CD4-positive, alpha-beta T cell (primary cell): ENCODE results near the gene SLC11A2. TPM values are rescaled to one million over a fixed set of nuclear protein-coding genes. Genes with fewer than 3 reads are reported as not detected.

Experiments
- ATAC-seq: fragments of 200-7000 bp; cut with Tn5 transposase; one replicate; pipeline ENCODE4 v1.10.0; 2022; ENCODE audit warnings: mild to moderate bottlenecking; ENCODE audit not compliant: poor library complexity
- CTCF ChIA-PET: fragments of 350-600 bp; sonication (Branson Sonifier 250); formaldehyde crosslinking; loops from one replicate; lab custom pipeline; 2021; ENCODE audit warnings: antibody characterized with exemption, inconsistent platforms; lab: Charles Lee
- POLR2A ChIA-PET: fragments of 350-600 bp; sonication (Branson Sonifier 250); formaldehyde crosslinking; loops from one replicate; lab custom pipeline; 2021; ENCODE audit warnings: antibody characterized with exemption, inconsistent platforms; lab: Charles Lee
- DNase-seq, 14 experiments: peaks; one replicate each; pipeline ENCODE4 v3.0.0-alpha.2; 2013 to 2020; ENCODE audit warnings: mixed read lengths in 2 of 14
- H3K27ac ChIP-seq, 2 donors: one replicate each; pipeline versions ENCODE4 v1.5.1 to v1.7.0; 2013; ENCODE audit warnings: low read length in 2 of 2, low read depth in 1 of 2, mild to moderate bottlenecking in 1 of 2
- H3K27me3 ChIP-seq, 2 experiments: 1 replicate in 1 of 2; 2 replicates in 1 of 2; pipeline versions ENCODE4 v1.6.1 to v1.7.0; 2013; ENCODE audit warnings: low read length in 2 of 2, control low read depth in 1 of 2, mild to moderate bottlenecking in 1 of 2, moderate library complexity in 1 of 2; ENCODE audit not compliant: insufficient read depth in 2 of 2, control insufficient read depth in 1 of 2
- H3K36me3 ChIP-seq: one replicate; pipeline ENCODE4 v1.6.1; 2013; ENCODE audit warnings: low read length, control low read depth; ENCODE audit not compliant: insufficient read depth
- H3K4me1 ChIP-seq: one replicate; pipeline ENCODE4 v1.6.1; 2013; ENCODE audit warnings: low read length, control low read depth; ENCODE audit not compliant: insufficient read depth
- H3K4me3 ChIP-seq: one replicate; pipeline ENCODE4 v1.5.1; 2013; ENCODE audit warnings: mild to moderate bottlenecking, low read length, moderate library complexity
- H3K9me3 ChIP-seq, 2 experiments: 1 replicate in 1 of 2; 2 replicates in 1 of 2; pipeline versions ENCODE4 v1.6.1 to v1.7.0; 2013; ENCODE audit warnings: low read length in 2 of 2, mild to moderate bottlenecking in 2 of 2, control low read depth in 1 of 2, moderate library complexity in 1 of 2; ENCODE audit not compliant: control insufficient read depth in 1 of 2, insufficient read depth in 1 of 2
- H3K27ac Mint-ChIP-seq: one replicate; pipeline ENCODE4 v1.8.0; 2020; ENCODE audit warnings: mixed read lengths
- H3K27me3 Mint-ChIP-seq: one replicate; pipeline ENCODE4 v1.8.0; 2021; ENCODE audit warnings: mixed read lengths
- H3K36me3 Mint-ChIP-seq: one replicate; pipeline ENCODE4 v1.8.0; 2021; ENCODE audit warnings: low read depth, mixed read lengths
- H3K4me1 Mint-ChIP-seq: one replicate; pipeline ENCODE4 v1.8.0; 2021; ENCODE audit warnings: low read depth, mixed read lengths
- H3K4me3 Mint-ChIP-seq: one replicate; pipeline ENCODE4 v1.8.0; 2020; ENCODE audit warnings: mild to moderate bottlenecking, mixed read lengths
- H3K9me3 Mint-ChIP-seq: one replicate; pipeline ENCODE4 v1.8.0; 2020; ENCODE audit warnings: mixed read lengths
- intact Hi-C, 2 experiments: fragments of 100-400 bp; cut with DNase I in 1 of 2; cut with micrococcal nuclease in 1 of 2; formaldehyde crosslinking; loops; one replicate each; pipeline versions ENCODE4 v1.15.1 to v1.9.0; 2023 to 2025; cut with DNase I, micrococcal nuclease
- total RNA-seq, 174 experiments: library from RNA in 2 of 174; stranded (reverse) in 2 of 174; gene quantifications; one replicate each; pipeline ENCODE4 v1.2.3 and lab custom pipeline; 2021 to 2026
- TF ChIP-seq, protein P1 (sequence below): fragments of 200-600 bp; IDR thresholded peaks from one replicate; pipeline ENCODE4 v1.8.0; 2022; ENCODE audit warnings: antibody characterized with exemption, mild to moderate bottlenecking

SLC11A2 gene
- total RNA-seq, 2 experiments from 2014 or later = 43.6 to 47.7 TPM

DNA sequence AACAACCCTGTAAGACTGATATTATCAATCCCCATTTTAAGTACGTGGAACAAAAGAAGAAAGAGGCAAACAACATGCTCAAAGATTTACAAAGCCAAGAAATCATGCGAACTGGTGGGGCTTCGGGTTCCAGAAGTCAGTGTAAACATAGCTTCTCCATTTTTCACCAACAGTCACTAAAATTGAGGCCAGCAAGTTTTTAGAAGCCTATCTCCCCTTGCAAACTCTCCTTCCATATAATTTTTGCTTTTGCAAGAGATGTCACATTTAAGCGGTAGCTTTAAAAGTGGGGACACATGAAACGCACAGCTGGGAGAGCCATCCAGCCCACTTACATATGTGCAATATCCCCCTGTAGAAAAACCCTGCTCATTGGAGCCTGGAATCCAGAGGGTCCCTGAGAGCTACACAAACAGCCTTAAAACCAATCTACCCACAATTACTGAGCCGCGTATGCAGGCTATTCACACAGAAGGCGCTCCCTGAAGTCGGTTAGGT lies 797 bp downstream of the SLC11A2 start:
- DNase-seq = peak in 1 of 14 experiments; percentile 4
- Mint-ChIP-seq H3K9me3 (no peaks in the 10 kb centered on the region), H3K36me3 (peaks cover 10% of the 10 kb centered on the region), H3K4me3 (peak overlapping the region; percentile 97), H3K4me1 (peaks cover 70% of the 10 kb centered on the region), H3K27ac (peak overlapping the region; percentile 92), H3K27me3 (no peaks in the 10 kb centered on the region)
- H3K27me3 ChIP-seq = no peaks in the 10 kb centered on the region
- POLR2A ChIA-PET = interaction anchor here (1.0 to 3.6 kb wide), 11 partner anchors 12 to 1658 kb away, joined by 3 to 34 read pairs (median 9); partner anchors contain the start of genes ATF1, COX14, CSRNP2 and DAZAP2
- H3K27ac ChIP-seq = peak overlapping the region; percentile 78 to 83
- no peak for ATAC-seq
- H3K4me1 ChIP-seq = peaks cover 64% of the 10 kb centered on the region
- H3K9me3 ChIP-seq = no peaks in the 10 kb centered on the region
- intact Hi-C loops = loop anchor here (1.0 to 5.0 kb wide), 6 partner anchors 16 to 261 kb away; partner anchors contain the start of gene ATF1 (in 1 of the 2)
- TF ChIP-seq, protein P1, sequence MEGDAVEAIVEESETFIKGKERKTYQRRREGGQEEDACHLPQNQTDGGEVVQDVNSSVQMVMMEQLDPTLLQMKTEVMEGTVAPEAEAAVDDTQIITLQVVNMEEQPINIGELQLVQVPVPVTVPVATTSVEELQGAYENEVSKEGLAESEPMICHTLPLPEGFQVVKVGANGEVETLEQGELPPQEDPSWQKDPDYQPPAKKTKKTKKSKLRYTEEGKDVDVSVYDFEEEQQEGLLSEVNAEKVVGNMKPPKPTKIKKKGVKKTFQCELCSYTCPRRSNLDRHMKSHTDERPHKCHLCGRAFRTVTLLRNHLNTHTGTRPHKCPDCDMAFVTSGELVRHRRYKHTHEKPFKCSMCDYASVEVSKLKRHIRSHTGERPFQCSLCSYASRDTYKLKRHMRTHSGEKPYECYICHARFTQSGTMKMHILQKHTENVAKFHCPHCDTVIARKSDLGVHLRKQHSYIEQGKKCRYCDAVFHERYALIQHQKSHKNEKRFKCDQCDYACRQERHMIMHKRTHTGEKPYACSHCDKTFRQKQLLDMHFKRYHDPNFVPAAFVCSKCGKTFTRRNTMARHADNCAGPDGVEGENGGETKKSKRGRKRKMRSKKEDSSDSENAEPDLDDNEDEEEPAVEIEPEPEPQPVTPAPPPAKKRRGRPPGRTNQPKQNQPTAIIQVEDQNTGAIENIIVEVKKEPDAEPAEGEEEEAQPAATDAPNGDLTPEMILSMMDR = no peak
- CTCF ChIA-PET = interaction anchor here (1.3 to 1.6 kb wide), 5 partner anchors 16 to 261 kb away, joined by 3 to 10 read pairs (median 5); partner anchors contain the start of gene DAZAP2
- H3K36me3 ChIP-seq = peaks cover 4% of the 10 kb centered on the region
- H3K4me3 ChIP-seq = peak overlapping the region; percentile 83

DNA sequence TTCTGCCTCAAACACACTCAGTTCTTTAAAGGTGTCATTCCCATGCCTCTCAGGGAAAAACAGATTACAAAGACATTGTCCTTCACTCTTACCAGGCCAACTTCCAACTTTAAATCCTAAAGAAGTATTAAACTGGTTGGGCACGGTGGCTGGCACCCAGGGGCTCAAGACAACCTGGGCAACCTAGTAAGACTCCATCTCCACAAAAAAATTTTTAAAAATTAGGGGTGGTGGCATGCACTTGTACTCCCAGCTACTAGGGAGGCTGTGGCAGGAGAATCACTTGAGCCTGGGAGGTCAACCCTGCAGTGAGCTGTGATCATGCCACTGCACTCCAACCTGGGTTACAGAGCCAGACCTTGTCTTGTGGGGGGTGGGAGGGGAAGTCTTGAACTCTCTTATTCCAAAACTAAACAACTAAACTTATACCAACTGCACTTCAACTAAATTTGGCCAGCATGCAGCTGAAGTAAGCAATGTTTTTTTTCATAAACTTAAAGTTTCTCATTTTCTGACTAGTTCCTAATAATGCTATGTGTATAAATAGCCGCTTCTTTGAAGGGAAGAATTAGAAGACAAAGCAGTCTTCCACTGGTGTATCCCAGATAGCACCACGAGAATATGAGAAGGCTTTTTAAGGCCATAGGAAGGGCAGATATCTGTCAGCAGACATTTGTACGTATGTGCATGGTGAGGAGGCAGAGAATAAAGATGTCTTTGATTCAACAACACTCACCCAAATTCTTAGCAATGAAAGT lies 2.4 kb downstream of the SLC11A2 start:
- Histone ChIP-seq H3K27ac (peak overlapping the region in 1 of 2 donors; percentile 83), H3K4me1 (peaks cover 65% of the 10 kb centered on the region), H3K36me3 (peaks cover 4% of the 10 kb centered on the region), H3K4me3 (peak overlapping the region; percentile 83), H3K27me3 (no peaks in the 10 kb centered on the region), H3K9me3 (no peaks in the 10 kb centered on the region)
- Mint-ChIP-seq H3K9me3 (no peaks in the 10 kb centered on the region), H3K4me3 (peak overlapping the region; percentile 97), H3K27me3 (no peaks in the 10 kb centered on the region), H3K4me1 (peaks cover 80% of the 10 kb centered on the region), H3K36me3 (peaks cover 10% of the 10 kb centered on the region), H3K27ac (peak overlapping the region; percentile 92)
- no peak for ATAC-seq
- ChIA-PET POLR2A (interaction anchor here (2.9 to 3.6 kb wide), 2 partner anchors 16 to 259 kb away, joined by 29 to 34 read pairs; partner anchors contain the start of gene ATF1), CTCF (interaction anchor here (0.9 to 1.4 kb wide), 2 partner anchors 15 to 215 kb away, joined by 3 to 6 read pairs; partner anchors contain the start of gene DAZAP2)
- intact Hi-C loops = loop anchor here (2.0 kb wide), 3 partner anchors 15 to 259 kb away; partner anchors contain the start of gene ATF1 (in 1 of the 2)
- DNase-seq = peak in 1 of 14 experiments; percentile 26
- TF ChIP-seq, protein P1 = no peak

DNA sequence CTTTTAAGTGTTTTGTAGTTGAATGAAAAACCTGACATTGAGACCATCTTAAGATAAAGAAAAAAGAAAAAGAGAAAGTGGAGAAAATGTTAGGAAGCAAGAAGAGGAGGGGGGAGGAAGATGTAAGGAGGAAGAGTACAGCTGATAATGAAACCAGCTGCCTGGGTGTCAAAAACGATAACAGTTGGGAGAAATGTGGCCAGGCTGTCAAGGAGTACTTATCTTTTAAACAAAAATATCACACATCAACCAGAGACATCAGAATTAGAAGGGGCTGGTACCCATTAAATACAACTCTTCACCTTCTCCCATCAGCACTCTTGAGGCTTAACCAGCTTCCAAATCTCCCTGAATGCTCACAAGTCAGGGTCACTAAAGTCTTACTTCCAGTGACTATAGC lies 4.5 kb downstream of the SLC11A2 start:
- no peak overlapping the region for H3K27ac Mint-ChIP-seq
- intact Hi-C loops = no loop called here
- DNase-seq (peak in 1 of 14 experiments; percentile 9), ATAC-seq (no peak)
- H3K9me3 Mint-ChIP-seq = no peaks in the 10 kb centered on the region
- TF ChIP-seq, protein P1 = no peak
- ChIA-PET POLR2A (interaction anchor here (0.6 to 1.4 kb wide), 2 partner anchors 13 to 218 kb away, joined by 3 to 5 read pairs; no protein-coding TSS in a partner anchor), CTCF (interaction anchor here (0.5 to 0.7 kb wide), 2 partner anchors 196 to 257 kb away, joined by 3 read pairs; no protein-coding TSS in a partner anchor)
- peaks cover 79% of the 10 kb centered on the region for H3K4me1 Mint-ChIP-seq
- peaks cover 53% of the 10 kb centered on the region for H3K4me1 ChIP-seq
- H3K4me3 ChIP-seq = no peak overlapping the region
- peak overlapping the region; percentile 17 for H3K4me3 Mint-ChIP-seq
- H3K27ac ChIP-seq = no peak overlapping the region
- no peaks in the 10 kb centered on the region for H3K9me3 ChIP-seq
- H3K36me3 Mint-ChIP-seq = peaks cover 10% of the 10 kb centered on the region
- no peaks in the 10 kb centered on the region for H3K27me3 ChIP-seq
- peaks cover 4% of the 10 kb centered on the region for H3K36me3 ChIP-seq
- no peaks in the 10 kb centered on the region for H3K27me3 Mint-ChIP-seq
